GM21367 (cell line): ENCODE measurements around the gene ERBB4.

ENCODE experiments used
- ATAC-seq: cut with Tn5 transposase; IDR thresholded peaks from one replicate; pipeline ENCODE4 v1.9.1; 2021; ENCODE audit not compliant: unreplicated experiment

ERBB4 gene

DNA sequence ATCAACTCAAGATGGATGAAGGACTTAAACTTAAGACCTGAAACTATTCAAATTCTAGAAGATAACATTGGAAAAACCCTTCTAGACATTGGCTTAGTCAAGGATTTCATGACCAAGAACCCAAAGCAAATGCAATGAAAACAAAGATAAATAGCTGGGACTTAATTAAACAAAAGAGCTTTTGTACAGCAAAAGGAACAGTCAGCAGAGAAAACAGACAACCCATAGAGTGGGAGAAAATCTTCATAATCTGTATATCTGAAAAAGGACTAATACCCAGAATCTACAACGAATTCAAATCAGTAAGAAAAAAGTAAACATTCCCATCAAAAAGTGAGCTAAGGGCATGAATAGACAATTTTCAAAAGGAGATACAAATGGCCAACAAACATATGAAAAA, 171.2 kb downstream of the ERBB4 start:
- no peak for ATAC-seq

DNA sequence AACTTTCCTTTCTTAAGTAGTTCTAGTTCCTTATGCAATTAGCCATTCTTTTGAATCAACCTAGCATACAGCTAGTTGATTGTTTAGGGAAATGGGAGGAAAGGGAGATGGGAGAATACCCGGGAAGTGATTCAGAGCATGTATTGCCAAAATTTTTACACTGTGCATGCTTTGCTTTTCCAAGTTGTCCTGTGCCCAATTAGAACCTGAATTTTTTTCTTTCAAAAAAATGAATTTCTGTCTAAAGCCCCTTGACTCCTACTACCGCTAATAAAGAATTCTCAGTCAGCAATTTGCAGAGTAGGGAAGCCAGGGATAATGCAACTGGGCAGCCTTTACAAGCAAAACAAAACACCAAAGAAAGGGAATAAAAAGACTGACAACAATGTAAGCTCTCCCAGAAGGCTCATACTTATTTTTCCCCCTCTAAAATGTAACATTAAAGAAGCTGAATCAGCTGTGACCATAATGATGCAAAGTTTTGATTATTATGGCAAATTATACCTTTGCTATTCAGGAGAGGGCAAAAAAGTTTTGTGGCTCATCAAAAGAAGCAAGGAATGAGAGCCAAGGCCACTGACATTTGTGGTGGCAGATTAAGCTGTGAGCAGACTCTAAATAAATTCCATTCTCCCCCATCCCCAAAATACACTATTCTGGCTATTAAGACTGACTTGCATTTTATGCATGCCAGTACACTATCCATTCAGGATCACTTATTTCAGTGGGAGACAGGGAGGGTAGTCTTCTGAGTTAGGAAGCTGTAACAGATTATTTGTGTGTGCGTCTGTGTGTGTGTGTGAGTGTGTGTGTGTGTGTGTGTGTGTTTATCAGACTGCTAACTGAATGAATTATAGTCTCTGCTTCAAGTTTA, 174.3 kb downstream of the ERBB4 start:
- ATAC-seq: no peak

- no peak for ATAC-seq
Observed at GRCh38 chr2:212361174-212361756, 177.3 kb downstream of the ERBB4 start.

DNA sequence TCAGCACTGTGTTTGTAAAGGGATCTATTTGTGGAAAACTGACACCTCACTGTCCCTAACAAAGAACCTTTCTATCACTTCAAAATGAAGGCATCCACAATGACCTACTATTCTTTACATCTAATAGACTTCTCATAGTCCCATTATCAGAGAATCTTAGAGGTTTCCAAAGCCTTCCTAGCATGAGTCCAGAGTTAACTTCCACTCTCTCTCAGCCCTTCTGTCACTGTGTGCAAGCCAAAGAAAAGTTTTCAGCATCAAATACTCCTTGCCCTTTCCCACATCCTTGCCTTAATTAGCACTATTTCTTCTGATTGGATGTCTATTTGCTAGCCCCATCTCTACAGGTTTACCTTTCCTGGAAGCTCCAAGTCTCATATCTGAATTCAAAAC, 178.5 kb downstream of the ERBB4 start:
- ATAC-seq: no peak

DNA sequence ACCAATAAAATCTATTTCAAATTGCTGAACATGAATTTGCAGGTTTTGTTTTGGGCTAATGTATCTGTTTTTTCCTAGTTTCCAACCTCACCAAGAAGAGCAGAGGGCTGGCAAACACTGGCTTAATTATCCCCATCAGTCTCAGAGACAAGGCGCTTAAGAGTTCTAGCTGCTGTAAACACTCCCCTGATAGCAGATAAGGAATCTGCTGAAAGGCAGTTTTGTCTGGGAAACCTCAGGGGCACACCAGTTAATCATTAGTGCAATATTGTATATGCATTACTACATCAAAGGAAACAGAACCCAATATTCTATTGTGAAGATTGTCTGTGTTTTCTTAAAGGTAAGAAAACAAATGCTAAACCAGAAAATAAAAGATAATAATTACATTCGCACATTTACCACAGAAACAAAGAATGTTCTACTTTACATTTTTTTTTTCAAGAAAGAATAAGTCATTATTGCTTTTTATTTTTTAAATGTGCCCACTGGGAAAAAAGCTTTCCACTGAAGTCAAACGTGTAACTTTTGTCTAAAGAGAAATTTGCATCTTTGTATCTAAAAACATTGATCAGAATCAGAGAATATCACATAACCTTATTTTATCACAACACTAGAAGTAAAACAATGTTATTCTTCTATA, 179.1 kb downstream of the ERBB4 start:
- no peak for ATAC-seq

GRCh38 chr2:212357606-212358005, 181.0 kb downstream of the ERBB4 start:
- no peak for ATAC-seq

DNA sequence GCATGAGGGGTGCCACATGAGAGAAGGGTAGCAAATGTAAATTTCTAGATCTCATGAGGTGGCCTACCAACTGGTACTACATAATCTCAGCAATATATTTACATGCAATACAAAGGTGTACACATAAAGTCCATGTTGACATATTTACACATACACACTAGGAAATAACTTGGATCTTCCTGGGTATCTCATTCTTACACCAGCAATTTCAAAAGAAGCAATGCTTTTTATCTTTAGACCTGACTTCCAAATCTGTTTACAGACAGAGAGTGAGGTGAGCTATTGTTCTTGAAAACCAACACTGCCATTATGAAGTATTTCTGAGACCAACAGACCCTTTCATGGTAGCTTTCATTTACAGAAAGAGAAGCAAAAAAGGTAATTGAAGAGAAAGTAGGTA, 184.2 kb downstream of the ERBB4 start:
- ATAC-seq: no peak

DNA sequence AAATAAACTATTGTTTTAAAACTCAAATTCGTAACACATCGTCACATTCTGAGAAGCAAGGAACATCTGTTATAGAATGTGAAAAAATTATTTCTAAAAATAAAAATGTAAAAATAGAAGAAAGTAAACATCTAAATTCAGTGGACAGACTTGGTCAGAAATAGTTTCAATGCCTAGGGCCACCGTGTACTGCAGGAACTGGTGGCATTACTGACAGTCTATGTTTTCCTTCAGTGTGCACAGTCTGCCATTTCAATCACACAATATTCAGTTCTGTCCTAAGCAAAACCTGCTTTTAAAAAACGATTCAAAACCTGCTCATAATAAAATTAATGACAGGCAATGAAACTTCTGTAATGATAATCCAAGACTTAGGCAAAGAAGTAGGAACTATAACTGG, 190.1 kb downstream of the ERBB4 start:
- ATAC-seq: no peak

- ATAC-seq: no peak
Observed at GRCh38 chr2:212346865-212347264, 191.7 kb downstream of the ERBB4 start.

GRCh38 chr2:212345966-212346365, 192.6 kb downstream of the ERBB4 start:
- ATAC-seq: no peak

DNA sequence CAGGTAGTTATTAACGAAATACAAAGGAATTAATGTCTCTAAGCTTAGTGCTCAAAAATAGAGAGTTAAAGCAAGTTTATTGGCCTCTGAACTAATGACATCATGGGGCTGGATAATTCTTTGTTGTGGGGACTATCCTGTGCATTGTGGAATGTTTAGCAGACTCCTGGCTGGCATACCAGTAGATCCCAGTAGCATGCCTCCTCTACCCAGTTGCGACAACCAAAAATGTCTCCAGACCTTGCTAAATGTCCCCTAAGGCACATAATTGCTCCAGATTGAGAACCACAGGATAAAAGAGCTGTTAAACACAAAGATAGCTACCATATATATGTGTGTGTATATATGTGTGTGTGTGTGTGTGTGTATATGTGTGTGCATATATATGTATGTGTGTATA, 194.5 kb downstream of the ERBB4 start:
- ATAC-seq: no peak

GRCh38 chr2:212343167-212343566, 195.4 kb downstream of the ERBB4 start:
- ATAC-seq: no peak

GRCh38 chr2:212337486-212338343, 200.9 kb downstream of the ERBB4 start:
- no peak for ATAC-seq

GRCh38 chr2:212337036-212337435, 201.6 kb downstream of the ERBB4 start:
- ATAC-seq: no peak

GRCh38 chr2:212330263-212330662, 208.3 kb downstream of the ERBB4 start:
- ATAC-seq: no peak

- ATAC-seq: no peak
Observed at GRCh38 chr2:212328712-212329496, 209.7 kb downstream of the ERBB4 start.

DNA sequence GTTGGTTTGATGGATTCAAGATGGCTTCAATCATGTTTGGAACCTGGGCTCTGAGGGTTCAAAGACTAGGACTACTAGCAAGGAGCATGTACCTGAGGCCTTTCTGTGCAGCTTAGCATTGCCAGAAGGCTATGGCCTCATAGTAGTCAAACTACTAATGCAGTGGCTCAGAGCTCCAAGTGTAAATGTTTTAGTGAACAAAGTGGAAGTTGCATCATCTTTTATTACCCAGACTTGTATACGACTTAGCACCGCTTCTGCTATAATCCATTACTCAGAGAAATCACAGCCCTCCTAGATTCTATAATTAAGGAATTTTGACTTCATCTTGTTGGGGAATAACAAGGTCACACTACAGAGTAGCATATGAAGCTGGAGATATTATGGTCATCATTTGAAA, 210.5 kb downstream of the ERBB4 start:
- no peak for ATAC-seq

DNA sequence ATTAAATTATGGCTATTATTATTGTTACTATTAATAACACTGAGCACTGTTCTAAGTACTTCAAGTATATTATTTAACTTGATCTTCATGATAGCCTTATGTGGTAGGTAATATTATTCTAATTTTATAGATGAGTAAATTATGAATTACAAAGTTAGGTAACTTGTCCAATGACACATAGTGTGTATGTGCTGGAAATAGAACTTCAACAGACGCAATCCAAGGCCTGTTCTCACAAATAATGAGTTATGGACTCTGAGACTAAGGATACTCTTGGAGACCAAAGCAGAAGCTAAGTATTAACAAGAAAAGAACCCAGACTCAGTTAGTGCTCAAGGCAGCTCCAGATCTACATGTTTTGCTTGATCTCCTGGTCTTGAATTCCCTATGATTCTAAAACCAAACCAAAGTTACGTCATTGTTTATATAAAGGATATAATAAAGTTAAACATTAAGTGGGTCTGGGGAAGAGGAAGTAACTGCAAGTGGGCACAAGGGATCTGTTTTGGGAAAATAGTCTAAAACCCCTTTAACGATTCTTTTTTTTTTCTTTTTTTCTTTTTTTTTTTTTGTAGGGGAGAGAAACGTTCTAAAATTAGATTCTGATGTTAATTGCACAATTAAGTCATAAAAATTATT, 211.3 kb downstream of the ERBB4 start:
- no peak for ATAC-seq

DNA sequence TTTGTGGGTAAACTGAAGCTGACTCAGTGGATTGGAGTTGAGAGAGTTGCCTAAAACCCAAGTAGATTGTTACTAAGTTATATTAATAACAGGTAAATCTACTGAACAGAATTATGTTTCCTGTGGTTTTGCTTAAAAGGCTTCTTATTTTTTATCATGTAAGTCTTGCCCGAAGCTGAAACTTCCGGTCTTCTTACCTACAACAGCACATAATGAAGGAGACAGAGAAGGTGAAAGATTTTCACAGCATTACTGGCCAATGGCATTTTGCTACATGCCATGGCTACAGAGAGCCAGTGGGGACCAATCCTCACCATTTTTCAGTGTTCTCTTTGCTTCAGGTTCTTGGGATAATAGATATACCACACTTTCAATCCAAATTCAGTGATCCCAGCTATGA, 220.0 kb downstream of the ERBB4 start:
- ATAC-seq: no peak

GRCh38 chr2:212314680-212315079, 223.9 kb downstream of the ERBB4 start:
- no peak for ATAC-seq
